ENCODE results near the gene DUOXA2. TPM values are rescaled to one million over a fixed set of nuclear protein-coding genes. Genes with fewer than 3 reads are reported as not detected.

The DUOXA2 gene
- total and polyA plus RNA-seq, 2 donors (not counting 1 experiment from before 2014, with no cell fraction given) = not detected

DNA sequence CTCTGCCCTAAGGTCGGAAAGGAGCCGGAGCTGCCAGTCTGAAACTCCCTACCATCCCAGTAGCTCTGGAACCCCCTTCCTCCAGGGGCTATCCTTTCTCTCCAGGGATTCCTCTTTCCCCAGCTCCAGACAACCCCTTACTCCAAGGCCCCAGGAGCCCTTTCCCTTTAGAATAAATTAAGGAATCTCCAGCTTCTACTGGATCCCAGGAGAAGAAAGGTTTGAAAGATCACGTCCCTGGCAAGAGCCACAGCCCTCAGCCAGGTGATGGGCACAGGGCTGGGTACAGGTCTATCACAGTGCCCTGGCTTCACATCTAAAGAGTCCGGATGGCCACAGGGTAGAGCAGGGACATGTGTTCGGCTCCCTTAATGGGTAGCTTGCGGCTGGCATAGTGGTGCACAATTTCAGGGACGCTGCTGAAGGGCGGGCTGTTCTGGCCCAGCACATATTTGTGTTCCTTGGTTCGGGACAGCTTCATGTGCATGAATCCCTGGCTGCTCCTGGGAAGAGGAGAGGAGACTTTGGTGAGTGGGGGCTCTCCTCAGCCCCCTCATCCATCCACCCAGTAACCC, 53.6 kb downstream of the DUOXA2 start:
- Histone ChIP-seq H4K20me1 (ENCODE audit: control insufficient read depth, extremely low read depth, insufficient read depth, low read length) (no peaks in the 10 kb centered on the region), H3K79me2 (ENCODE audit: control insufficient read depth, insufficient read depth, low read length) (no peaks in the 10 kb centered on the region), H3K27ac (ENCODE audit: insufficient read depth, low read length) (no peak overlapping the region), H3K9me3 (ENCODE audit: control insufficient read depth, insufficient read depth, low read depth, low read length) (no peaks in the 10 kb centered on the region), H3K4me1 (ENCODE audit: control insufficient read depth, extremely low read depth, insufficient read depth, low read length) (peaks cover 8% of the 10 kb centered on the region), H3K27me3 (ENCODE audit: control insufficient read depth, insufficient read depth, low read length) (no peaks in the 10 kb centered on the region), H3K4me2 (ENCODE audit: extremely low read depth, insufficient read depth, low read length) (peak overlapping the region; percentile 25), H3K4me3 (replicated peaks in 1 of 4; ENCODE audit: control extremely low read depth in 1 of 4, insufficient read depth in 1 of 4, low read depth in 3 of 4, low read length in 4 of 4) (peak overlapping the region; percentile 17 to 69 (median 54)), H3K36me3 (ENCODE audit: control insufficient read depth, insufficient read depth, low read length) (no peaks in the 10 kb centered on the region), H2AFZ (ENCODE audit: low read length) (no peak overlapping the region), H3K9ac (ENCODE audit: insufficient read depth, low read length) (no peak overlapping the region)
- TF ChIP-seq CTCF (conservative IDR thresholded peaks at IDR 0.05 in 1 of 2, IDR thresholded peaks at IDR 0.05 in 1 of 2; ENCODE audit: low read depth in 1 of 2, low read length in 2 of 2) = no peak
- TF ChIP-seq EZH2 (IDR thresholded peaks at IDR 0.05; ENCODE audit: low read length, missing control alignments) = no peak
- DNase-seq (ENCODE audit: low read depth in 2 of 2) = no peak

Other genes with a start within 250 kb of the DUOXA2 start
- gene TERB2, start 157.6 kb upstream of the DUOXA2 start, total RNA-seq = not detected in 2 replicates
- gene TERB2, start 157.6 kb upstream of the DUOXA2 start, polyA plus RNA-seq = not detected in 2 replicates
- gene SORD, start 91.1 kb upstream of the DUOXA2 start, total RNA-seq = 4.6 and 8.9 TPM in 2 replicates
- gene SORD, start 91.1 kb upstream of the DUOXA2 start, polyA plus RNA-seq = 13.0 and 16.9 TPM in 2 replicates
- not detected in 2 replicates for gene DUOX2, start 154 bp upstream of the DUOXA2 start, total RNA-seq
- not detected in 2 replicates for gene DUOX2, start 154 bp upstream of the DUOXA2 start, polyA plus RNA-seq
- not detected in 2 replicates for gene DUOXA1, start 15.6 kb downstream of the DUOXA2 start, total RNA-seq
- not detected in 2 replicates for gene DUOXA1, start 15.6 kb downstream of the DUOXA2 start, polyA plus RNA-seq
- gene DUOX1, start 15.7 kb downstream of the DUOXA2 start, total RNA-seq = not detected in 2 replicates
- gene DUOX1, start 15.7 kb downstream of the DUOXA2 start, polyA plus RNA-seq = not detected in 2 replicates
- 3.3 and 3.6 TPM in 2 replicates for gene SHF, start 73.6 kb downstream of the DUOXA2 start, total RNA-seq
- gene SHF, start 73.6 kb downstream of the DUOXA2 start, polyA plus RNA-seq = 0.82 and 0.85 TPM in 2 replicates
- gene SLC28A2, start 137.9 kb downstream of the DUOXA2 start, total RNA-seq = not detected in 2 replicates
- gene SLC28A2, start 137.9 kb downstream of the DUOXA2 start, polyA plus RNA-seq = not detected in 2 replicates